T47D (cell line): ENCODE measurements around the gene NPAS3.

Source experiments
- DNase-seq, 2 experiments: peaks; one replicate each; pipeline versions ENCODE4 v3.0.0 to v3.0.0-alpha.2; 2011 to 2012; ENCODE audit warnings: low read depth in 1 of 2, low spot score in 1 of 2
- JUND ChIP-seq: IDR thresholded peaks from 2 replicates; pipeline ENCODE4 v1.6.1; 2012; ENCODE audit warnings: low read depth
- in situ Hi-C: cut with HindIII; loops from 2 replicates; pipeline ENCODE4 v1.10.0; 2016; ENCODE audit warnings: low sequenced_read_pairs, low pct_unique_long_range_greater_than_20kb

The NPAS3 gene

GRCh38 chr14:32998433-32998832 lies 59.8 kb downstream of the NPAS3 start:
- no peak for TF ChIP-seq JUND
- in situ Hi-C loops: no loop called here

GRCh38 chr14:33009673-33010072 lies 71.0 kb downstream of the NPAS3 start:
- in situ Hi-C loops: no loop called here
- TF ChIP-seq JUND: no peak
- DNase-seq: no peak

More at GRCh38 chr14:32998433-32998832, 59.8 kb downstream of the NPAS3 start:
- peak in 1 of 2 experiments; percentile 57 for DNase-seq

GRCh38 chr14:33010495-33010894 lies 71.8 kb downstream of the NPAS3 start:
- DNase-seq: no peak
- no peak for TF ChIP-seq JUND
- in situ Hi-C loops: no loop called here

- no peak for TF ChIP-seq JUND
- no peak for DNase-seq
Measured at GRCh38 chr14:33014710-33015109, 76.0 kb downstream of the NPAS3 start.

GRCh38 chr14:33016613-33017012 lies 77.9 kb downstream of the NPAS3 start:
- in situ Hi-C loops: no loop called here
- no peak for DNase-seq
- no peak for TF ChIP-seq JUND

More at GRCh38 chr14:33014710-33015109, 76.0 kb downstream of the NPAS3 start:
- in situ Hi-C loops: no loop called here

- TF ChIP-seq JUND: no peak
- no peak for DNase-seq
- in situ Hi-C loops: no loop called here
Measured at GRCh38 chr14:33017016-33017415, 78.3 kb downstream of the NPAS3 start.

GRCh38 chr14:33019346-33019745 lies 80.7 kb downstream of the NPAS3 start:
- DNase-seq: no peak
- no peak for TF ChIP-seq JUND
- in situ Hi-C loops: no loop called here

GRCh38 chr14:33026850-33027430 lies 88.3 kb downstream of the NPAS3 start:
- in situ Hi-C loops: no loop called here
- TF ChIP-seq JUND: no peak
- no peak for DNase-seq

GRCh38 chr14:33029511-33029910 lies 90.8 kb downstream of the NPAS3 start:
- no peak for TF ChIP-seq JUND
- DNase-seq: no peak
- in situ Hi-C loops: no loop called here

- TF ChIP-seq JUND: no peak
- no peak for DNase-seq
- in situ Hi-C loops: no loop called here
Measured at GRCh38 chr14:33030386-33030785, 91.7 kb downstream of the NPAS3 start.

- in situ Hi-C loops: no loop called here
- no peak for DNase-seq
- TF ChIP-seq JUND: no peak
Measured at GRCh38 chr14:33035416-33036194, 96.9 kb downstream of the NPAS3 start.

- no peak for DNase-seq
- no peak for TF ChIP-seq JUND
- in situ Hi-C loops: no loop called here
Measured at GRCh38 chr14:33039311-33039710, 100.6 kb downstream of the NPAS3 start.

GRCh38 chr14:33040372-33041140 lies 101.9 kb downstream of the NPAS3 start:
- no peak for DNase-seq
- in situ Hi-C loops: no loop called here
- no peak for TF ChIP-seq JUND
